OCI-LY7 (cell line): ENCODE data around the gene SPCS2. TPM values are rescaled to one million over a fixed set of nuclear protein-coding genes. Genes with fewer than 3 reads are reported as not detected.

Experiments
- BruUV-seq: library from RNA; stranded (reverse); fragments of 400-500 nt; replicated peaks from 2 replicates; lab custom pipeline; 2021; lab: Mats Ljungman, UMichigan
- CTCF ChIA-PET: fragments of 300-600 bp; sonication (Branson Sonifier 250); formaldehyde crosslinking; loops from one replicate; lab custom pipeline; 2022; ENCODE audit warnings: antibody characterized with exemption; ENCODE audit not compliant: unreplicated experiment; lab: Charles Lee
- POLR2A ChIA-PET: fragments of 300-600 bp; sonication (Branson Sonifier 250); formaldehyde crosslinking; loops from one replicate; lab custom pipeline; 2022; ENCODE audit warnings: antibody characterized with exemption; lab: Charles Lee
- DNase-seq: peaks from one replicate; pipeline ENCODE4 v3.0.0-alpha.2; 2015; ENCODE audit warnings: low spot score
- H2AFZ ChIP-seq: fragments of 200-600 bp; sonication (generic), shearing (Covaris generic); 2 replicates; pipeline ENCODE4 v1.6.1; 2014; ENCODE audit warnings: mild to moderate bottlenecking, antibody characterized with exemption, low read length, moderate library complexity
- H3K27ac ChIP-seq: fragments of 200-600 bp; sonication (generic); 2 replicates; pipeline ENCODE4 v1.5.1; 2014; ENCODE audit warnings: mixed run types, low read depth, mild to moderate bottlenecking, moderate library complexity, low read length, inconsistent platforms; ENCODE audit not compliant: poor library complexity, severe bottlenecking
- H3K36me3 ChIP-seq: fragments of 200-600 bp; sonication (generic); 2 replicates; pipeline ENCODE4 v1.6.1; 2014; ENCODE audit warnings: mild to moderate bottlenecking, antibody characterized with exemption, low read length, moderate library complexity, mixed read lengths; ENCODE audit not compliant: insufficient read depth
- H3K4me1 ChIP-seq: fragments of 200-600 bp; sonication (generic); 2 replicates; pipeline ENCODE4 v1.5.1; 2014; ENCODE audit warnings: mild to moderate bottlenecking, low read length; ENCODE audit not compliant: insufficient read depth, poor library complexity, severe bottlenecking
- H3K4me2 ChIP-seq: fragments of 200-600 bp; sonication (generic); 2 replicates; pipeline ENCODE4 v1.6.1; 2014; ENCODE audit warnings: mild to moderate bottlenecking, low read length
- H3K4me3 ChIP-seq: fragments of 200-600 bp; sonication (generic); 2 replicates; pipeline ENCODE4 v1.5.1; 2014; ENCODE audit warnings: mild to moderate bottlenecking, low read depth, low read length; ENCODE audit not compliant: poor library complexity, severe bottlenecking
- H3K79me2 ChIP-seq: fragments of 200-600 bp; sonication (generic); 2 replicates; pipeline ENCODE4 v1.6.1; 2016; ENCODE audit warnings: low read depth, mild to moderate bottlenecking, low read length, moderate library complexity, mixed read lengths; ENCODE audit not compliant: insufficient read depth
- H3K9me2 ChIP-seq: fragments of 200-600 bp; sonication (generic); 2 replicates; pipeline ENCODE4 v1.6.1; 2016; ENCODE audit warnings: mild to moderate bottlenecking, low read length, mixed read lengths; ENCODE audit not compliant: insufficient read depth
- H3K9me3 ChIP-seq: fragments of 200-600 bp; sonication (generic); 2 replicates; pipeline ENCODE4 v1.6.1; 2014; ENCODE audit warnings: mild to moderate bottlenecking, mixed run types, low read length, mixed read lengths
- H4K20me1 ChIP-seq: fragments of 200-600 bp; sonication (generic); 2 replicates; pipeline ENCODE4 v1.6.1; 2014; ENCODE audit warnings: mild to moderate bottlenecking, antibody characterized with exemption, low read length, moderate library complexity, mixed read lengths; ENCODE audit not compliant: insufficient read depth
- CTCF ChIP-seq: fragments of 200-600 bp; sonication (generic); conservative IDR thresholded peaks from 2 replicates; pipeline ENCODE4 v1.5.1; 2014; ENCODE audit warnings: mild to moderate bottlenecking, antibody characterized with exemption, low read length, moderate library complexity, mixed read lengths
- EZH2phosphoT487 ChIP-seq: fragments of 200-600 bp; sonication (generic); IDR thresholded peaks from 2 replicates; pipeline ENCODE4 v1.6.1; 2018; ENCODE audit warnings: low read depth, borderline replicate concordance, mild to moderate bottlenecking, mixed run types, antibody characterized with exemption, low read length, moderate library complexity, mixed read lengths
- intact Hi-C: fragments of 100-400 bp; cut with micrococcal nuclease; formaldehyde crosslinking; loops from one replicate; pipeline ENCODE4 v1.10.0; 2022; ENCODE audit not compliant: unreplicated experiment
- total RNA-seq, 2 experiments: library from RNA; depleted of rRNA in 1 of 2; stranded (reverse); fragments of >200 nt in 1 of 2; shearing (Covaris generic) in 1 of 2; gene quantifications; 2 replicates each; pipeline ENCODE4 v1.2.3, GENCODE V29; 2014 to 2022

Gene SPCS2
- total RNA-seq, 2 experiments from 2014 or later, result 39.6 to 212 TPM

GRCh38 chr11:74905326-74905725 is 43.7 kb upstream of the SPCS2 start:
- Histone ChIP-seq H3K27ac (no peak overlapping the region), H3K36me3 (peaks cover 68% of the 10 kb centered on the region), H4K20me1 (no peaks in the 10 kb centered on the region), H3K4me3 (no peak overlapping the region), H2AFZ (no peak overlapping the region), H3K9me2 (no peaks in the 10 kb centered on the region), H3K4me2 (no peak overlapping the region), H3K9me3 (peaks cover 19% of the 10 kb centered on the region; the same call in 1 of the 2 replicates), H3K79me2 (no peaks in the 10 kb centered on the region), H3K4me1 (peaks cover 8% of the 10 kb centered on the region)
- POLR2A ChIA-PET, result no interaction called here
- no TSS peak for BruUV-seq
- CTCF ChIA-PET, result no interaction called here
- DNase-seq, result no peak
- TF ChIP-seq CTCF (no peak), EZH2phosphoT487 (no peak)
- intact Hi-C loops, result no loop called here

GRCh38 chr11:74909385-74909784 is 39.7 kb upstream of the SPCS2 start:
- Histone ChIP-seq H4K20me1 (no peaks in the 10 kb centered on the region), H3K9me3 (no peaks in the 10 kb centered on the region), H3K4me3 (no peak overlapping the region), H3K27ac (no peak overlapping the region), H3K79me2 (no peaks in the 10 kb centered on the region), H3K9me2 (no peaks in the 10 kb centered on the region), H3K36me3 (peaks cover 75% of the 10 kb centered on the region), H3K4me1 (peaks cover 8% of the 10 kb centered on the region), H2AFZ (no peak overlapping the region), H3K4me2 (no peak overlapping the region)
- no TSS peak for BruUV-seq
- no peak for DNase-seq
- ChIA-PET CTCF (no interaction called here), POLR2A (interaction anchor here (0.9 to 1.0 kb wide), 2 partner anchors 41 to 100 kb away, joined by 3 to 4 read pairs; no protein-coding TSS in a partner anchor)
- intact Hi-C loops, result no loop called here
- TF ChIP-seq CTCF (no peak), EZH2phosphoT487 (no peak)

- H4K20me1 ChIP-seq, result no peaks in the 10 kb centered on the region
- no peak overlapping the region for H3K27ac ChIP-seq
- no peaks in the 10 kb centered on the region for H3K9me2 ChIP-seq
- H2AFZ ChIP-seq, result no peak overlapping the region
- ChIA-PET POLR2A (interaction anchor here (1.0 kb wide), 1 partner anchor 41 kb away, joined by 4 read pairs; no protein-coding TSS in a partner anchor), CTCF (no interaction called here)
- no TSS peak for BruUV-seq
- no peak overlapping the region for H3K4me2 ChIP-seq
- H3K4me3 ChIP-seq, result no peak overlapping the region
- intact Hi-C loops, result no loop called here
- no peaks in the 10 kb centered on the region for H3K9me3 ChIP-seq
- no peak for TF ChIP-seq EZH2phosphoT487
- no peak for TF ChIP-seq CTCF
- peaks cover 79% of the 10 kb centered on the region for H3K36me3 ChIP-seq
- H3K79me2 ChIP-seq, result no peaks in the 10 kb centered on the region
- H3K4me1 ChIP-seq, result peaks cover 8% of the 10 kb centered on the region
- DNase-seq, result no peak
Measured at GRCh38 chr11:74909812-74910211, 39.3 kb upstream of the SPCS2 start.
